OCI-M2 (cell line): Measurements from ENCODE around the gene ZNF480.
"Not testable (repeated sequence)": the region's sequence is repeated elsewhere in the genome, so short reads cannot be mapped to it uniquely, and the experiment has no call there.

Experiments used
- DNase-seq: peaks from one replicate; lab custom pipeline; 2025; ENCODE audit not compliant: unreplicated experiment; lab: John Stamatoyannopoulos, UW

The ZNF480 gene

DNA sequence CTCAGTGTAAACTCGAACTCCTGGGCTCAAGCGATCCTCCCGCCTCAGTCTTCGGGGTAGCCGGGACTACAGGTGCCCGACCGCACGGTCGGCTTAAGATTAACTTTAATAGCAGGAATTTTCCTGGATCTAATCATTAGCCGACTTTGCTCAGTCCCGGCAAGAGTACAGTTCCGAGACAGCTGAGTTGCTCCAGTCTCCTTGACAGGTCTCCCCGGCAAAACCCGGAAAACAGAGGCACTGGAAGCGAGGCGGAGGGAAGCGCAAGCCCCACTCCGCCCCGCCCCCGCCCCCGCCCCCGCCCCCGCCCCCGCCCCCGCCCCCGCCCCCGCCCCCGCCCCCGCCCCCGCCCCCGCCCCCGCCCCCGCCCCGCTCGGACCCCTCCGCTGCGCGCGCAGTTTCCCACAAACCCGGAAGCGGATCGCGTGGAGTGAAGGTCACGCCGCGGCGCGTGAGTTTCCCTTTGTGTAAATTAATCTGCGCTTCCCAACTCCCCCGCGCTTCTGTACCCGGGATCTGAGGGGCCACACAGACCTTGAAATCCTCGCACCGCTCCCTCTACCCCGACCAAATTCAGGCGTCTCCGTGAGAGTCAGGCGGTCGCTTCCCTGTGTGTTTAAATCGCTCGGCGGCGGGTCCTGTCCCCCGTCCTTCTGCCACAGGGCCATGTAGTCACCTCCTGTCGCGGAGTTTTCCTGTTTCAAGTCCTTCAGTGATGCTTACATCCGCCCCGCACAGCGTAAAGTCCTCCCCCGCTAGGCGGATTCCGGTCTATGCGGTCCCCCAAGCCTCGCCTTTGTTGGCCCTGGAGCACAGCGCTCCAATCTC lies at the start of gene ZNF480:
Gene ZNF480, plus strand, starts transcription at position 397 of the 828 bp plus-strand sequence. CDS start 3,244 bp downstream, outside the sequence.
- DNase-seq = no peak

- DNase-seq = no peak
Observed at GRCh38 chr19:52248241-52248640, 48.7 kb upstream of the ZNF480 start.

DNA sequence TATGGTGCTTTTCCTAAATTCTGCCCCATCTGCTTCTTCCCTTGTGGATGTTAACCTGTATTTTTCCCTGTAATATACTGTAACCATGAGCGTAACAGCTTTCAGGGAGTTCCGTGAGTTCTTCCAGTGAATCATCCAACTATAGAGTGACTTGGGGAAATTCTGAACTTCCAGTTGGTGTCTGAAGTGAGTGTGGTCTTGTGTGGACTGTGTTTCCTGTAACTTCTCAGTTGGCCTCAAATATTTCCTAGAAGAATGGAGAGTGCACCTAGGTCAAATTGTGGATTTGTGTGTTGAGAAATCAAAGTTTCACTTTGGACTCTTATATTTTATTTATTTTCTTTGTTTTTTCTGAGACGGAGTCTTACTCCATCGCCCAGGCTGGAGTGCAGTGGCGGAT lies 38.5 kb upstream of the ZNF480 start:
- no peak for DNase-seq

DNA sequence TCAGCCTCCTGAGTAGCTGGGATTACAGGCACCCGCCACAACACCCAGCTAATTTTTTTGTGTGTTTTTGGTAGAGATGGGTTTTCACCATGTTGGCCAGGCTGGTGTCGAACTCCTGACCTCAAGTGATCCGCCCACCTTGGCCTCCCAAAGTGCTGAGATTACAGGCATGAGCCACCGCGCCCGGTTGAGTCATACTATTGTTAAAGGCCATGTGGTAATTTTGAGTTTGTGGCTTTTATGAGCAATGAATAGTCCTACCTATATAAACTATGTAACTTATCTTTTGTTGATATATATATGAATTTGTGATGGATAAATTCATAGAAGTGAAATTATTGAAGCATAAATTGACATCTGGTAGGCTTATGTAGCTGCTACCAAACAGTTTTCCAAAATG lies 31.4 kb upstream of the ZNF480 start:
- not testable (repeated sequence) for DNase-seq

DNA sequence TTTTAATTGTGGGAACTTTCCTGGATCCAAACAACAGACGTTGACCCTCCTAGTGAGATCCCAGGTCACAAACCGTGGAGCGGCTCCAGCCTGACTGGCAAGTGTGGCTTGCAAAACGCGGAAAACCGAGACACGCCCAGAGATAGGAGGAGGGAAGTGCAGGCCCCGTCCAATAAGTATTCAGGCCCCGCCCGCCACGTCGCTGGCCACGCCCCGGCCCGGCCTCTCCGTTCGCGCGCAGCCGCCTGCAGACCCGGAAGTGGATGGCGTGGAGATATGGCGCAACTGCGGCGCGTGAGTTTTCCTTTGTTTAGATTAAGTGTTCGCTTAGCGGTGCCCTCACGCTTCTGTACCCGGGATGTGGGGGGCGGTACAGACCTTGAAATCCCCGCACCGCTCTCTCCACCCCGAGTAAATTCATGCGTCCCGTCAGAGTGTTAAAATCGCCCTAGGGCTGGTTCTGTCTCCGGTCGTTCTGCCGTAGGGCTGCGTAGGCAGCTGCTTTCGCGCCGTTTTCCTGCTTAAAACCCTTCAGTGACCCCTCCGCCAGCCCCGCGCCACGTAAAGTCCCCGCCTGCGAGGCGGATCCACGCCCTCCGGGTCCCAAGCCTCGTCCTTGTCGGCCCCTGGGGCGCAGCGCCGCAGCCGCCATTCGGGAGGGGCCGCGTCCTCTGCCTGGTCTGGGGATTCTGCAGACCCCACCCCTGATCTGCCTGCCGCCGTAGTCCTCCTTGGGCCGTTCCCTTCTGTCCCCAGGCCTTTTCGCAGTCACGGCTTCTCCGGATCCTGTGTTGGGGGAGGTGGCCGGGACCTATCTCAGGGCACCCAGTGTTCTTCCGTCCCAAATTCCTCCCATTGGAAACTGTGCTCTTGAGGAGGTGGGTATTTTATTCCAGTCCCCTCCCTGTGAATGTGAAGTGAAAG lies 27.4 kb upstream of the ZNF480 start, which contains the start of gene ZNF766:
Gene ZNF766, plus strand, starts transcription at position 250 of the 924 bp plus-strand sequence. Its CDS starts 27 bp downstream, at position 277.
- peak; percentile 86 for DNase-seq

- DNase-seq = no peak
Observed at GRCh38 chr19:52270266-52270885, 26.6 kb upstream of the ZNF480 start.

DNA sequence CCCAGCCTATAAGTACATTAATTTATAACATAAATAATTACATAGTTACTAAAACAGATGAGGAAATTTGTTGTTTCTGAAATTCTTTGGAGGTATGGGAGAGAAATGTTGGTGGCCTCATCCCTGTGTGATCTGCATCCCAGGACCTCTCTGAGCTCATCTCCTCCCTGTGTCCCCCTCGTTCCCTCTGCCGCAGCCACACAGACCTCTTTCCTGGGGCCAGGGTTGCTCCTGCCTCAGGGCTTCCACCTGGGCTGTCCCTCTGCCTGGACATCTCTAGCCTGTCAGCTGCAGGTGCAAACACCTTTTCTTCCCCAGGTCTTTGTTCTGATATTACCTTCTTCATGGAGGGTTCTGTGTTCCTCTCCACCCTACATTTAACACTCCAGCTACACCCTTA lies 23.7 kb upstream of the ZNF480 start:
- no peak for DNase-seq

GRCh38 chr19:52274191-52274590 lies 22.8 kb upstream of the ZNF480 start:
- DNase-seq = no peak

DNA sequence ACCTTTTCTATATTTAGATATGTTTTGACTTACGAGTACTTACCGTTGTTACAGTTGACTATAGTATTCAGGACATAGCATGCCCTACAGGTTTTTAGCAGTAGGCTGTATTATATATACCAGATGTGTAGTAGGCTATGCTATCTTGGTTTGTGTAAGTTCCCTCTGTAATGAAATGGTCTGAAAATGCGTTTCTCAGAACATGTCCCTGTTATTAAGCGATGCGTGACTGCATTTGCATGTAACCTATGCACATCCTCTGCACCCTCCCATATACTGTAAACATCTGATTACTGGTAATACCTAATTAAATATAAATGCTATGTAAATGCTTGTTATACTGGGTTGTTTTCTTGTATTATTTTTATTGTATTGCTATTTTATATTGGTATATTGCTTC lies 21.0 kb upstream of the ZNF480 start:
- DNase-seq = no peak

DNA sequence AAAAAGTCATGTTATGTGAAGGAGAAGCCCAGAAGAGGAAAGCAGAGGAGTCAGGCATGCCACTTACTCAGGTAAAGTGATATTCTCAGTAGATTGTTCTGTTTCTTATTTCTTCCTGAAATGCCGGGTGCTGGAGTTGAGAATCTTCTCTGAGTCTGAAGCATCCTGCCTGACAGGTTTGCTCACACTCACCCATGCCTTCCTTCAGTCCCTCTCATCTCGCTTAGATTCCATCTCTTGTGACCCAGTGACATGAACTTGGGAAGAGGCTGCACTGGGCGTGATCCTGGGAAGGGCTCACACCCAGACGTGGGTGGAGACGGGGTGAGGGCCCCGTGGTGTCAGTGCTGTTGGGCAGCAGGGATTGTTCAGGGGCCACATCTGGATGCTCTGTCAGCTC lies 19.5 kb upstream of the ZNF480 start:
- no peak for DNase-seq

- no peak for DNase-seq
Observed at GRCh38 chr19:52286256-52286655, 10.7 kb upstream of the ZNF480 start.

DNA sequence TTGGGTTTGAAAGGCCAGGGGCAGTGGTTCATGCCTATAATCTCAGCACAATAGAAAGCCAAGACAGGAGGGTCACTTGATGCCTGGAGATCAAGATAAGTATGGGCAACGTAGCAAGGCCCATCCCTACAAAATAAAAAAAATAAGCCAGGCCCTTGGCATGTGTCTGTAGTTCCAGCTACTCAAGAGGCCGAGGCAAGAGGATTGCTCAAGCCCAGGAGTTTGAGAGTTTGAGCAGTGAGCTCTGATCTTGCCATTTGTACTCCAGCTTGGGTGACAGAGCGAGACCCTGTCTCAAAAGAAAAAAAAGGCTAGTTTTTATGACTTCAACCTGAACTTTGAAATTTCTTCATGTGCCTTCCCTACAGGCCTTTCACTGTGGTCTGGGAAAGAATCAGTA lies 5.2 kb upstream of the ZNF480 start:
- no peak for DNase-seq

- not testable (repeated sequence) for DNase-seq
Observed at GRCh38 chr19:52292946-52293345, 4.0 kb upstream of the ZNF480 start.

- DNase-seq = no peak
Observed at GRCh38 chr19:52296400-52296772, 583 bp upstream of the ZNF480 start.

- DNase-seq = no peak
Observed at GRCh38 chr19:52297601-52298364, 814 bp downstream of the ZNF480 start.

DNA sequence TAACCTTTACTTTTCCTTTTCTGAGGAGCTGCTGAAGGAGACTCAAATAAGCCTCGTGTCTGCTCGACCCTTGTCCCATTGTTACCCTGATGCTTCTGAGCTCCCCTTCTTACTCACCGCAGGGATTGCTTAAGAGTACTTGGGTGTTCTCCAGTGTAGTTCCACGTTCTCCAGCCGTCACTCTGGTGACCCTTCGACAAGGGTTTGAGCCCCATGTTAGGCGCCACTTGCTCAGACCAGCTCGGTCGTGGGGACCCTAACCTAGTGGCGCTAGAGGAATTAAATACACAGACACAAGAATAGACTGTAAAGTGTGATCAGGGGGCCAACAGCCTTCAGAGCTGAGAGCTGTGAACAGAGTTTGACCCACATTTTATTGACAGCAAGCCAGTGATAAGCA lies 10.3 kb downstream of the ZNF480 start:
- DNase-seq = no peak

DNA sequence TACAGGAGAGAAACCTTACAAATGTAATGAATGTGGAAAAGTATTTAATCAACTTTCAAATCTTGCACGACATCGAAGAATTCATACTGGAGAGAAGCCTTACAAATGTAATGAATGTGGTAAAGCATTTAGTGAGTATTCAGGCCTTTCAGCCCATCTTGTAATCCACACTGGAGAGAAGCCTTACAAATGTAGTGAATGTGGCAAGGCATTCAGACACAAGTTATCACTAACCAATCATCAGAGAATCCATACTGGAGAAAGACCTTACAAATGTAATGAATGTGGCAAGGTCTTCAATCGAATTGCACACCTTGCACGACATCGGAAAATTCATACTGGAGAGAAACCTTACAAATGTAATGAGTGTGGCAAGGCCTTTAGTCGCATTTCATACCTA lies 25.5 kb downstream of the ZNF480 start:
- no peak for DNase-seq

GRCh38 chr19:52331757-52332156 lies 34.8 kb downstream of the ZNF480 start:
- no peak for DNase-seq

- DNase-seq = no peak
Observed at GRCh38 chr19:52335768-52336116, 38.8 kb downstream of the ZNF480 start.

GRCh38 chr19:52336117-52336790 lies 39.3 kb downstream of the ZNF480 start, which contains the start of gene ZNF610:
Gene ZNF610, plus strand, starts transcription at chr19:52336243. Its CDS starts 12,930 bp downstream, at chr19:52349173.
- DNase-seq = peak; percentile 89
